Measurements from ENCODE around the gene KCNK18.
A peak's percentile ranks its signal among the peaks of the same experiment; 100 is the strongest.

Gene KCNK18

GRCh38 chr10:117164592-117165537, 32.4 kb upstream of the KCNK18 start:
- no peak for TF ChIP-seq CTCF (IDR thresholded peaks at IDR 0.05; ENCODE audit: low read depth, low read length)
- Histone ChIP-seq H3K27ac (no peak overlapping the region), H3K9me3 (ENCODE audit: severe bottlenecking) (no peaks in the 10 kb centered on the region), H3K4me3 (ENCODE audit: low read depth, low read length) (peak overlapping the region; percentile 15), H3K36me3 (no peaks in the 10 kb centered on the region), H3K27me3 (ENCODE audit: insufficient read depth, low read depth, severe bottlenecking) (peaks cover 77% of the 10 kb centered on the region)
- no peak for DNase-seq

GRCh38 chr10:117165538-117166417, 31.5 kb upstream of the KCNK18 start:
- peak; percentile 85 for TF ChIP-seq CTCF (IDR thresholded peaks at IDR 0.05; ENCODE audit: low read depth, low read length)
- H3K4me3 ChIP-seq (ENCODE audit: low read depth, low read length): peak overlapping the region; percentile 38
- peak; percentile 79 for DNase-seq
- H3K27me3 ChIP-seq (ENCODE audit: insufficient read depth, low read depth, severe bottlenecking): peaks cover 86% of the 10 kb centered on the region
- H3K36me3 ChIP-seq: no peaks in the 10 kb centered on the region
- no peak overlapping the region for H3K27ac ChIP-seq
- H3K9me3 ChIP-seq (ENCODE audit: severe bottlenecking): no peaks in the 10 kb centered on the region

GRCh38 chr10:117166418-117167345, 30.6 kb upstream of the KCNK18 start:
- Histone ChIP-seq H3K27ac (no peak overlapping the region), H3K27me3 (ENCODE audit: insufficient read depth, low read depth, severe bottlenecking) (peaks cover 90% of the 10 kb centered on the region), H3K4me3 (ENCODE audit: low read depth, low read length) (peak overlapping the region; percentile 38), H3K9me3 (ENCODE audit: severe bottlenecking) (no peaks in the 10 kb centered on the region), H3K36me3 (no peaks in the 10 kb centered on the region)
- no peak for TF ChIP-seq CTCF (IDR thresholded peaks at IDR 0.05; ENCODE audit: low read depth, low read length)
- DNase-seq: no peak

- H3K27ac ChIP-seq: no peak overlapping the region
- peak overlapping the region; percentile 63 for H3K4me3 ChIP-seq (ENCODE audit: low read depth, low read length)
- no peaks in the 10 kb centered on the region for H3K9me3 ChIP-seq (ENCODE audit: severe bottlenecking)
- TF ChIP-seq CTCF (IDR thresholded peaks at IDR 0.05; ENCODE audit: low read depth, low read length): no peak
- no peak for DNase-seq
- H3K36me3 ChIP-seq: no peaks in the 10 kb centered on the region
- H3K27me3 ChIP-seq (ENCODE audit: insufficient read depth, low read depth, severe bottlenecking): peaks cover 90% of the 10 kb centered on the region
Measured at GRCh38 chr10:117167346-117167788, 29.9 kb upstream of the KCNK18 start.
